Stimulated activated CD4-positive, alpha-beta T cell treated with anti-CD3 and anti-CD28 coated beads, Interleukin-4, amount 100 ng/mL, for 1 hour (primary cell): Measurements from ENCODE around the gene RSRC1.
"Not testable (repeated sequence)": the region's sequence is repeated elsewhere in the genome, so short reads cannot be mapped to it uniquely, and the experiment has no call there.

Experiments used
- DNase-seq: peaks from one replicate; pipeline ENCODE4 v3.0.0-alpha.2; 2020

Gene RSRC1

GRCh38 chr3:158333736-158334135 is 223.8 kb downstream of the RSRC1 start:
- DNase-seq, result no peak

GRCh38 chr3:158337110-158337509 is 227.2 kb downstream of the RSRC1 start:
- DNase-seq, result no peak

GRCh38 chr3:158339638-158340037 is 229.7 kb downstream of the RSRC1 start:
- DNase-seq, result no peak

- DNase-seq, result not testable (repeated sequence)
Observed at GRCh38 chr3:158340951-158341350, 231.1 kb downstream of the RSRC1 start.

- no peak for DNase-seq
Observed at GRCh38 chr3:158347966-158348365, 238.1 kb downstream of the RSRC1 start.

GRCh38 chr3:158350971-158351370 is 241.1 kb downstream of the RSRC1 start:
- DNase-seq, result no peak

GRCh38 chr3:158352551-158352950 is 242.7 kb downstream of the RSRC1 start:
- DNase-seq, result no peak

GRCh38 chr3:158354713-158355112 is 244.8 kb downstream of the RSRC1 start:
- no peak for DNase-seq

GRCh38 chr3:158355623-158356588 is 246.0 kb downstream of the RSRC1 start:
- no peak for DNase-seq

- no peak for DNase-seq
Observed at GRCh38 chr3:158359339-158359738, 249.4 kb downstream of the RSRC1 start.

GRCh38 chr3:158360756-158361448 is 251.0 kb downstream of the RSRC1 start:
- DNase-seq, result no peak

- DNase-seq, result no peak
Observed at GRCh38 chr3:158368271-158368670, 258.4 kb downstream of the RSRC1 start.

GRCh38 chr3:158369279-158369678 is 259.4 kb downstream of the RSRC1 start:
- no peak for DNase-seq

- DNase-seq, result no peak
Observed at GRCh38 chr3:158379517-158379916, 269.6 kb downstream of the RSRC1 start.

- no peak for DNase-seq
Observed at GRCh38 chr3:158381262-158381868, 271.5 kb downstream of the RSRC1 start.

GRCh38 chr3:158382479-158382878 is 272.6 kb downstream of the RSRC1 start:
- no peak for DNase-seq

GRCh38 chr3:158384019-158384418 is 274.1 kb downstream of the RSRC1 start:
- DNase-seq, result no peak

- DNase-seq, result no peak
Observed at GRCh38 chr3:158395421-158395820, 285.5 kb downstream of the RSRC1 start.

GRCh38 chr3:158402590-158402989 is 292.7 kb downstream of the RSRC1 start:
- no peak for DNase-seq

- no peak for DNase-seq
Observed at GRCh38 chr3:158403013-158403412, 293.1 kb downstream of the RSRC1 start.

- no peak for DNase-seq
Observed at GRCh38 chr3:158404131-158404718, 294.3 kb downstream of the RSRC1 start.

GRCh38 chr3:158405507-158405906 is 295.6 kb downstream of the RSRC1 start:
- DNase-seq, result no peak

GRCh38 chr3:158407844-158408517 is 298.1 kb downstream of the RSRC1 start:
- DNase-seq, result no peak
